ENCODE measurements around the gene HDAC4. TPM values are rescaled to one million over a fixed set of nuclear protein-coding genes. Genes with fewer than 3 reads are reported as not detected.

Gene HDAC4
- total and polyA plus RNA-seq, 10 of the 15 experiments (the other 5 are each of a cell fraction or from before 2014, with no cell fraction given), result 0.22 to 15.7 (median 4.8) TPM

DNA sequence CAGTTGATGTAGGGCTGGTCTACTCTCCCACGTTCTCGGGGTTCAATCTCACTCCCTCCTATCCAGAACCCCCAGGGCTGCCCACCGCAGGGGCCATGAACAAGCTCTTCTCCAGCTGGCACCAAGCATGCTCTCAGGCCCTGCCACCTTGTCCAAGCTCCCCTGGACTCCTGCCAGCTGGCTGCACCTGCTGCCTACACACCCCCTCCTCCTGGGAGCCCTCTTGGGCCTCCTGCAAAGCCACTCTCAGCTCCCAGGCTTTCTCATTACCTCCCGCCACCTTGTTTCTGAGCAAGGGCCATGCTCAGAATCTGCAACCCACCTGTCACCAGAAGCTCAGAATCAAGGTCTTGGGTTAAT lies 56.0 kb downstream of the HDAC4 start:
- Histone ChIP-seq H4K20me1 (ENCODE audit: control insufficient read depth, insufficient read depth) (0 out of 2 replicates have a peak, but pooled peaks cover 3% of the 10 kb centered on the region), H3K4me2 (ENCODE audit: control insufficient read depth, insufficient read depth) (no peak overlapping the region), H3K27me3 (replicated peaks in 1 of 2; ENCODE audit: control insufficient read depth in 2 of 2, insufficient read depth in 2 of 2, low read length in 1 of 2) (no peaks in the 10 kb centered on the region), H3K4me3 (no peak overlapping the region), H3K27ac (ENCODE audit: control insufficient read depth, insufficient read depth) (no peak overlapping the region), H3K79me2 (ENCODE audit: control insufficient read depth, insufficient read depth, low read length) (no peaks in the 10 kb centered on the region), H2AFZ (ENCODE audit: control insufficient read depth, low read depth, low read length) (no peak overlapping the region), H3K4me1 (ENCODE audit: control insufficient read depth, insufficient read depth, low read length) (peaks cover 2% of the 10 kb centered on the region), H3K9ac (ENCODE audit: control insufficient read depth, insufficient read depth, low read length) (no peak overlapping the region), H3K9me3 (replicated peaks; ENCODE audit: control insufficient read depth, insufficient read depth, low read length) (no peaks in the 10 kb centered on the region; the same call in 2 of the 3 replicates), H3K36me3 (ENCODE audit: control insufficient read depth in 2 of 2, insufficient read depth in 2 of 2, low read length in 1 of 2) (no peaks in the 10 kb centered on the region; a peak in 2 of 4 replicates)
- in situ Hi-C loops (cut with MboI), result no loop called here
- POLR2A ChIA-PET, result no interaction called here
- BruUV-seq (replicated peaks), result no TSS peak
- intact Hi-C loops (cut with micrococcal nuclease; ENCODE audit: unreplicated experiment), result no loop called here
- TF ChIP-seq, protein P1, sequence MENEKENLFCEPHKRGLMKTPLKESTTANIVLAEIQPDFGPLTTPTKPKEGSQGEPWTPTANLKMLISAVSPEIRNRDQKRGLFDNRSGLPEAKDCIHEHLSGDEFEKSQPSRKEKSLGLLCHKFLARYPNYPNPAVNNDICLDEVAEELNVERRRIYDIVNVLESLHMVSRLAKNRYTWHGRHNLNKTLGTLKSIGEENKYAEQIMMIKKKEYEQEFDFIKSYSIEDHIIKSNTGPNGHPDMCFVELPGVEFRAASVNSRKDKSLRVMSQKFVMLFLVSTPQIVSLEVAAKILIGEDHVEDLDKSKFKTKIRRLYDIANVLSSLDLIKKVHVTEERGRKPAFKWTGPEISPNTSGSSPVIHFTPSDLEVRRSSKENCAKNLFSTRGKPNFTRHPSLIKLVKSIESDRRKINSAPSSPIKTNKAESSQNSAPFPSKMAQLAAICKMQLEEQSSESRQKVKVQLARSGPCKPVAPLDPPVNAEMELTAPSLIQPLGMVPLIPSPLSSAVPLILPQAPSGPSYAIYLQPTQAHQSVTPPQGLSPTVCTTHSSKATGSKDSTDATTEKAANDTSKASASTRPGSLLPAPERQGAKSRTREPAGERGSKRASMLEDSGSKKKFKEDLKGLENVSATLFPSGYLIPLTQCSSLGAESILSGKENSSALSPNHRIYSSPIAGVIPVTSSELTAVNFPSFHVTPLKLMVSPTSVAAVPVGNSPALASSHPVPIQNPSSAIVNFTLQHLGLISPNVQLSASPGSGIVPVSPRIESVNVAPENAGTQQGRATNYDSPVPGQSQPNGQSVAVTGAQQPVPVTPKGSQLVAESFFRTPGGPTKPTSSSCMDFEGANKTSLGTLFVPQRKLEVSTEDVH (IDR thresholded peaks at IDR 0.05; ENCODE audit: low read depth, partially characterized antibody), result no peak
- TF ChIP-seq ZSCAN29 (IDR thresholded peaks at IDR 0.05) (no peak), SIN3A (IDR thresholded peaks at IDR 0.05; ENCODE audit: low read depth, low read length) (no peak), KLF5 (IDR thresholded peaks at IDR 0.05; ENCODE audit: partially characterized antibody) (no peak), BCL11A (IDR thresholded peaks at IDR 0.05; ENCODE audit: low read depth, low read length) (no peak), NFYB (IDR thresholded peaks at IDR 0.05; ENCODE audit: insufficient read depth, low read depth, low read length) (no peak), HCFC1 (IDR thresholded peaks at IDR 0.05; ENCODE audit: low read length) (no peak), CBFB (IDR thresholded peaks at IDR 0.05; ENCODE audit: low read depth) (no peak), TCF7 (IDR thresholded peaks at IDR 0.05; ENCODE audit: borderline replicate concordance) (no peak), NRF1 (conservative IDR thresholded peaks at IDR 0.05; ENCODE audit: low read depth, low read length) (no peak), NFXL1 (IDR thresholded peaks at IDR 0.05; ENCODE audit: borderline replicate concordance) (no peak)
- TF ChIP-seq, protein P2, sequence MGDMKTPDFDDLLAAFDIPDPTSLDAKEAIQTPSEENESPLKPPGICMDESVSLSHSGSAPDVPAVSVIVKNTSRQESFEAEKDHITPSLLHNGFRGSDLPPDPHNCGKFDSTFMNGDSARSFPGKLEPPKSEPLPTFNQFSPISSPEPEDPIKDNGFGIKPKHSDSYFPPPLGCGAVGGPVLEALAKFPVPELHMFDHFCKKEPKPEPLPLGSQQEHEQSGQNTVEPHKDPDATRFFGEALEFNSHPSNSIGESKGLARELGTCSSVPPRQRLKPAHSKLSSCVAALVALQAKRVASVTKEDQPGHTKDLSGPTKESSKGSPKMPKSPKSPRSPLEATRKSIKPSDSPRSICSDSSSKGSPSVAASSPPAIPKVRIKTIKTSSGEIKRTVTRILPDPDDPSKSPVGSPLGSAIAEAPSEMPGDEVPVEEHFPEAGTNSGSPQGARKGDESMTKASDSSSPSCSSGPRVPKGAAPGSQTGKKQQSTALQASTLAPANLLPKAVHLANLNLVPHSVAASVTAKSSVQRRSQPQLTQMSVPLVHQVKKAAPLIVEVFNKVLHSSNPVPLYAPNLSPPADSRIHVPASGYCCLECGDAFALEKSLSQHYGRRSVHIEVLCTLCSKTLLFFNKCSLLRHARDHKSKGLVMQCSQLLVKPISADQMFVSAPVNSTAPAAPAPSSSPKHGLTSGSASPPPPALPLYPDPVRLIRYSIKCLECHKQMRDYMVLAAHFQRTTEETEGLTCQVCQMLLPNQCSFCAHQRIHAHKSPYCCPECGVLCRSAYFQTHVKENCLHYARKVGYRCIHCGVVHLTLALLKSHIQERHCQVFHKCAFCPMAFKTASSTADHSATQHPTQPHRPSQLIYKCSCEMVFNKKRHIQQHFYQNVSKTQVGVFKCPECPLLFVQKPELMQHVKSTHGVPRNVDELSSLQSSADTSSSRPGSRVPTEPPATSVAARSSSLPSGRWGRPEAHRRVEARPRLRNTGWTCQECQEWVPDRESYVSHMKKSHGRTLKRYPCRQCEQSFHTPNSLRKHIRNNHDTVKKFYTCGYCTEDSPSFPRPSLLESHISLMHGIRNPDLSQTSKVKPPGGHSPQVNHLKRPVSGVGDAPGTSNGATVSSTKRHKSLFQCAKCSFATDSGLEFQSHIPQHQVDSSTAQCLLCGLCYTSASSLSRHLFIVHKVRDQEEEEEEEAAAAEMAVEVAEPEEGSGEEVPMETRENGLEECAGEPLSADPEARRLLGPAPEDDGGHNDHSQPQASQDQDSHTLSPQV (IDR thresholded peaks at IDR 0.05), result no peak
- TF ChIP-seq, protein P3, sequence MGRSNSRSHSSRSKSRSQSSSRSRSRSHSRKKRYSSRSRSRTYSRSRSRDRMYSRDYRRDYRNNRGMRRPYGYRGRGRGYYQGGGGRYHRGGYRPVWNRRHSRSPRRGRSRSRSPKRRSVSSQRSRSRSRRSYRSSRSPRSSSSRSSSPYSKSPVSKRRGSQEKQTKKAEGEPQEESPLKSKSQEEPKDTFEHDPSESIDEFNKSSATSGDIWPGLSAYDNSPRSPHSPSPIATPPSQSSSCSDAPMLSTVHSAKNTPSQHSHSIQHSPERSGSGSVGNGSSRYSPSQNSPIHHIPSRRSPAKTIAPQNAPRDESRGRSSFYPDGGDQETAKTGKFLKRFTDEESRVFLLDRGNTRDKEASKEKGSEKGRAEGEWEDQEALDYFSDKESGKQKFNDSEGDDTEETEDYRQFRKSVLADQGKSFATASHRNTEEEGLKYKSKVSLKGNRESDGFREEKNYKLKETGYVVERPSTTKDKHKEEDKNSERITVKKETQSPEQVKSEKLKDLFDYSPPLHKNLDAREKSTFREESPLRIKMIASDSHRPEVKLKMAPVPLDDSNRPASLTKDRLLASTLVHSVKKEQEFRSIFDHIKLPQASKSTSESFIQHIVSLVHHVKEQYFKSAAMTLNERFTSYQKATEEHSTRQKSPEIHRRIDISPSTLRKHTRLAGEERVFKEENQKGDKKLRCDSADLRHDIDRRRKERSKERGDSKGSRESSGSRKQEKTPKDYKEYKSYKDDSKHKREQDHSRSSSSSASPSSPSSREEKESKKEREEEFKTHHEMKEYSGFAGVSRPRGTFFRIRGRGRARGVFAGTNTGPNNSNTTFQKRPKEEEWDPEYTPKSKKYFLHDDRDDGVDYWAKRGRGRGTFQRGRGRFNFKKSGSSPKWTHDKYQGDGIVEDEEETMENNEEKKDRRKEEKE (IDR thresholded peaks at IDR 0.05), result no peak
- ATAC-seq (no peak), FAIRE-seq (no peak), DNase-seq (ENCODE audit: low read depth, low spot score) (no peak)
- SMC1A ChIA-PET (ENCODE audit: uncharacterized antibody, unreplicated experiment), result interaction anchor here (1.0 kb wide), 1 partner anchor 36 kb away, joined by 3 read pairs; no protein-coding TSS in a partner anchor
- CTCF ChIA-PET, result no interaction called here
- 89% methylated on average over 4 of the region's 4 CpGs for WGBS (ENCODE audit: insufficient coverage, insufficient replicate concordance, low lambda C conversion rate, missing lambda C conversion rate)
- RAD21 ChIA-PET (ENCODE audit: unreplicated experiment), result no interaction called here

All from GM12878 (cell line).